RKO (cell line): ENCODE measurements around the gene NKD2.
"Not testable (repeated sequence)": the region's sequence is repeated elsewhere in the genome, so short reads cannot be mapped to it uniquely, and the experiment has no call there.

Experiments used
- DNase-seq: peaks from one replicate; pipeline ENCODE4 v3.0.0-alpha.2; 2016; ENCODE audit warnings: low spot score

The NKD2 gene

DNA sequence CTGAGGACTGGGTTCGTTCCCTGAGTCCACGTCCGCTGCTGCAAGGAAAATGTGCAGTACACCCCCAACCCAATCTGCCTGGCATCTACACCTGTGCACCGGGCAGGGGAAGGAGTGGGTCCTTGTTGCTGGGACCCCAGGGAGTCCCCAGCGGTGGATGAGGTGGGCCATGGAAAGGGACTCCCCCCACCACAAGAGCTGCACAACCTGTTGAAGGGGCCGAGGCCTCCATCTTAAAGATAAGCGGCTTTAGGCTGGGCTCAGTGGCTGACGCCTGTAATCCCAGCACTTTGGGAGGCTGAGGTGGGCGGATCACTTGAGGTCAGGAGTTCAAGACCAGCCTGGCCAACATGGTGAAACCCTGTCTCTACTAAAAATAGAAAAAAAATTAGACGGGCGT lies 7.8 kb upstream of the NKD2 start:
- DNase-seq: not testable (repeated sequence)

DNA sequence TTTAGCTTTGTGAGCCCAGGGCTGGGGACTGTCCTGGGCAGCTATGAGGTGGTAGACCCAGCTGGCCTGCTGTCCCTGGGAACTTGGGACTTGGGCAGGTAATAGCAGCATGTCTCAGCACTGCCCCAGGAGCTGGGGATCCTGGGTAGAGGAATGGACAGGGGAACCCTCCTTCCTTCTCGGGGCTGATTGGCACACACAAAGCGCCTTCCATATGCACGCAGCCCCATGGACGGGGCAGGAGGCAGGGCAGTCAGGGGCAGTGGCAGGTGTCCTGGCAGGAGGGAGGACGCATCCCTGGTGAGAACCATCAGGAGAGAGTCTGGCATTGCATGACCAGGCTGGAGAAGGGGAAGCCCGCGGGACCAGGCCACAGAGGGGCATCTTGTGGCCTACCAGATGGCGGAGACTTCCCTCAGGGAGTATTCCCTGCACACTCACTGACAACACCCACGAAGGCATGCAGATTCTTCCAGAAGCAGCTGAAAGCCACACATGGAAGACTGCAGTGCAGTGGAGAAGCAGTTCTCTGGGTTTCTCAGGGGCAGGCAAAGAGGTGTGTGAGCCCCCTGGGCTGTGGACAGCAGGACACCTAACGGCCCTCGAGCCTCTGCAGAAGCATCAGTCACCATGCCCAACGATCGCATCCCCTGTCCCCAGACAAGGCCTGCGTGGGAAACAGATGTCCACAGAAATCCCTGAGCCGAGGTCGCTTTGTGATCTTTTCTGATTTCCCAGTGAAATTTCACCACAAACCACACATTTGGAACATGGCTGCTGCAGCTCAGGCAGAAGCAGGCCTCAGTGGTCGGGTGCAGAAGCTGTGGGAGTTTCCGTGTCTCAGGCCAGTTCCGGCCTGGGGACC lies 7.0 kb upstream of the NKD2 start:
- no peak for DNase-seq

DNA sequence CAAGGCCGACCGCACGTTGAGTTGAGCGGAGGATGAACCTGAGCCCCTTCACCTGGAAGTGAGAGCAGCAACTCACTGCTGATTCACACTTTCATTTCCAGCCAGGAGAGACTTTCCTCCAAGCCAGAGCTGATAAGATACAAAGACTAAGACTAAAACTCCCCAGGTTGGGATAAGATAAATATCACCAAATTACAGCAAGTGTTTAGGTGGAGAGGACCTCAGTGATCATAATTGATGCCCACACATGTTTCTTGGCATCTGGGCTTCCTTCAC lies 6.4 kb upstream of the NKD2 start:
- DNase-seq: no peak

DNA sequence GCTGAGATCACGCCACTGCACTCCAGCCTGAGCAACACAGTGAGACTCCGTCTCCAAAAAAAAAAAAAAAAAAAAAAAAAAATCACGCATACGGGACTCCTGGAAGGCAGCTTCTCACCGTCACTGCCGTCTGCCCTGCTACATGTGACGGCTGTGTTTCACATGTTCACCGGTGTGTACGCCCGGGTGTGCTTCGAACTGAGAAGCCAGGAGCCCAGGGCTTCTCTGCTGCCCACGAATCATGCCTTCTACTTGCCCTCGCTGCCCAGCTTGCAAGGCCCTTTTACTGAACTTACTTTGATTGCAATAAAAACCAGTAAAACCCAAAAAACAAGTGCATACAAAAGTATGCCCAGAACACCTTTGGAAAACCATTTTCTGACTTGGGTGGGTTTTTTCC lies 5.8 kb upstream of the NKD2 start:
- no peak for DNase-seq

DNA sequence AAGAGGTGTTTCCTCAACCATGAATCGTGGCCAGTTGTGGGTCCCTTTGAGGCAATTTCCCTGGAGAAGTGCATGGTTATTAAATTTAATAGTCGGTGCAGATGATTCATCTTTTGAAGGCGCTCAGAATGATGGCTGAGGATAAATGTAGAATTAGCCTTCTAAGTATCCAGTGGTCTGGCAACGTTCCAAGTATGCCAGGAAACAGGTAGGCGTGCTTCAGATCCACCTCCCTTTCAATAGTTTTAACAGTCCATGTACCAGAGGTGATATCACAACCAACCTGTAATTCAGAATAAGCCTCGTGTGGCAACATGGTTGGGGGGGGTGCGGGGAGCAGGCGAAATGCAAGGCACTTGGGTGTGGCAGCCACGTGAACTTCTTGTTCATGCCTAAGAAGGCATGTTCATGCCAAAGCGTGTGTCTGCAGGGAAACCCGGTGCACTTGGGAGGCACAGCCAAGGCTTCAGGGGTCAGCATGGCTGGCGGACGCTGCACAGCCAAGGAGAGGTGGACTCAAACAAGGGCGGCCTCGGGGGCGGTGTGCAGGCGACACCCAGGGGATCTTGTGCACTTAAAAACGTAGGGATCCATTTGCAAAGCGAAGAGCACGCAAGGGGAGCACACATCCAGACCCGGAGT lies 5.2 kb upstream of the NKD2 start:
- DNase-seq: no peak

DNA sequence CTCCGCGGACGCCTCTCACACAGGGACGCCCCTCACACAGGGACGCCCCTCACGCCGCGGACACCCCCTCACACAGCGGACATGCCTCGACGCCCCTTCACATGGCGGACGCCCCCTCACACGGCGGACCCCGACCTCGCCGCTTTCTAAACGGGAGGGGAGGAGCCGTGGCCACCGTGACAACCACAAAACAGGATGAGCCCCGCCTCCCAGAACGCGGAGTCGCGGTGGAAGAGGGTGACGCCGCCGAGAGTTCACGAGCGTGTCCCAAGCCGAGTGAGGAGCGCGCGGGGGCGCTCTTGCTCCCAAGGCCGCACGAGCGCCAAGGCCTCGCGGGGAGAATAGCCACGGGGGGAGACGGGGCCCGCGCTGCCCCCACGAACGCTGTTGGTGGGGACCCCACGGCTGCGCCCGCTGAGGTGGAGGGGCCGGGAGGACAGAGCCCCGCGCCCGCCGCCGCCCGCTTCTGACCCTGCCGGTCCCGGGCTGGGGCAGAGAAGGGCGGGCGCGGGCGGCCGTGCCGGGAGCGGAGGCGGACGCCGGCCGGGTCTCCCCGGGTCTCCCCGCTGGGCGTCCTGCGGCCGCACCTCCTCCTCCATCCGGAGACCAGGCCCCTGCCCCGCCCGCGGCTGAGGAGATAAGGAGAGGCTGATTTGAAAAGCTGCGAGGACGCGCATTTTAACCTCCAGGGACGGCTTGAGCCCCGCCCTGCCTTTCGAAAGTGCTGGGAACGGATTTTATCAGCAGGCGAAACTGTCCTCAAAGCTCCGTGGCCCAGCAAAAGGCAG lies 3.9 kb upstream of the NKD2 start:
- DNase-seq: peak; percentile 16

DNA sequence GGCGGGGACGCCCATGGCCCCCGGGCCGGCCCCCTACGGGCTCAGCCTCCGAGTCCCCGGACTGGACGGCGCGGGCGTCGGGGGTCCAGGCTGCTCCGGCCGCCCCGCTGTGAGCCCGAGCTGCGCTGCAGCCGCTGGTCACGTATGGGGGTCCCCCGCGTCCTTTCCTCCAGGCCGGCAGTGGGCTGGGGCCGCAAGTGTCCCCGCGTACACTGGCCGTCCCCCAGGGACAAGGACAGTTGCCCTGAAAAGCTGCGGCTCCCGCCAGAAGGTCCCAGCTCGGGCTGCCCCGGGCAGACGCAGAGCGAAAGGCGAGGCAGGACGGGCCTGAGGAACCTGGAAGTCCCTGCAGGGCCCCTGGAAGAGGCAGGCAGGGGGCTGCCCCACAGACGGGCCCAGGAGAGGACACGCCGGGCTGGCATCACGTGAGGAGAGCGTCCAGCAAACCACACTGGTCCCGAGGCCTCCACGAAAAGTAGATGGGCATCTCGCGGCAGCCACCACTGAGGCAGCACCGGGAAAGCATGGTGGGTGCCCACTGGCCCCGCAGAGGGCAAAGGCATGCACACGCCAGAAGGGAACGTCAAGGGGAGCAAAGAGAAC lies 3.3 kb upstream of the NKD2 start:
- DNase-seq: no peak

DNA sequence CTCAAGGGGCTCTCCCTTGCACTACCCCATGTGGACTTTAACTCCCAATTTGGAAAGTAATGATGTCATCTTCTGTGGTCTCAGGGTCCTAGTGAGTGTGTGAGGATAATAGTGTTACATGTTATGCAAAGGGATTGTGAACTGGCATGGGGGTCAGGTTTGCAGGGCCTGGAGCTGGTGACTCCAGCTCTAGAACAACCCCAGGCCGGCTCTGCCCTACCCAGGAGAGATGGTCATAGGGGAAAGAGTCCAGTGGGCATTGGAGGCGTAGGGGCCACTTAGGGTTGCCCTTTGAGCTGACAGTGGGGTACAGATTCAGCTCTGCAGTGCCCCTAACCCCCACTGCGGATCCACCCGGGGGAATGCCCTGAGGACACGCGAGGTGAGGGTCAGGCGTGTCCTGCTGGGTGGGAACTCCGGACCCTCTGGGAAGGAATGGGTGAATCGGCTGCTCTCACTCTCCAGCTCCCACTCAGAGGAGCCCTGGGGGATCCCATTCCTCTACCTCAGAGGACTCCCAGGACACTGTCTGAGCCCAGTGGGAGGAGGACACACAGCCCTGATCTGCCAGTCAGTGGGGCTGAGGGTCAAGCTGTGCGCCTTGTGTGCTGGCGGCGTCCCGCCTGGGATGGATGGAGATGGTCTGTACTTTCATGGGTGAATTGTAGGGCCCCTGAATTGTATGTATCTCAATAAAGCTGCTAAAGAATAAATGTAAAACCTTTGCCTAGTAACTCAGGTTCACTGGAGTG lies 2.5 kb upstream of the NKD2 start:
- DNase-seq: no peak

DNA sequence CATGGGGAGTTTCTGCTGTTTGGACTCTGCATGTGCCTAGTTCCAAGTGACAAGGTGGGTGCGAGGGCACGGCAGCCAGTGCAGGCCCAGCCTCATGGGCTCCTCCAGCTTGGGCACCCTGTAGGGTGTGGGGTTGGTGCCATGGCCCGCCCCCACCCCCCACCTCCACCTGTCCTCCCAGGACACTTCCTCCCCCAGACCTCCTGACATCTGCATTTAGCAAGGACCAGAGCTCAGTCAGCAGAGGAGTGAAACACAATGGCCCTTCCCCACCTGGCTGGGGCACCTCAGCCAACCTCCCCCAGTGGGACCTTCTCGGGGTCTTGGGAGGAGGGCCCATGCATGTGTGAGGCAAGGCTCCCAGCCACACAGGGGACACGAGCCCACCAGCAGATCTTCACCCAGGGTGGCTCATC lies 1.9 kb upstream of the NKD2 start:
- no peak for DNase-seq

DNA sequence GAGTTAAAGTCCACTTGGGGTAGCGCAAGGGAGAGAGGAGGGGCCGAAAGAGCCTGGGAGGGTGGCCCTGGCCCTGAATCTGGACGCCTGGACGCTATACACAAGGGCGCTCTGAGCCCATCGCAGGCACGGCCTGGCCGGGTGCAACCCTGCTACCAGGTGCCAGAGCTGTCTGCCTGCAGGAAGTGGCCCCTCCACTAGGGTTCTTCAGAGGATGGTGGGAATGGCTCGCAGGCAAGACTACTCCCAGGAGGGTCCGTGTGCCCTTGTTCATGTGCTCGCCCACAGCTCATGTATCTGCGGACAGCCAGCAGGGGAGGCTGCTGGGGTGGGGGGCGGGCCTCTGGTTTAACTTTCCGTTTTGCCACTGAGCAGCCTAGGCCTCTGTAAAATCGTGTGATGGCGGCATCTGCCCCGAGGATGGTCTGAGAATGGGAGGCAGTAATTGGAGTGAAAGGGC lies 1.4 kb upstream of the NKD2 start:
- no peak for DNase-seq

DNA sequence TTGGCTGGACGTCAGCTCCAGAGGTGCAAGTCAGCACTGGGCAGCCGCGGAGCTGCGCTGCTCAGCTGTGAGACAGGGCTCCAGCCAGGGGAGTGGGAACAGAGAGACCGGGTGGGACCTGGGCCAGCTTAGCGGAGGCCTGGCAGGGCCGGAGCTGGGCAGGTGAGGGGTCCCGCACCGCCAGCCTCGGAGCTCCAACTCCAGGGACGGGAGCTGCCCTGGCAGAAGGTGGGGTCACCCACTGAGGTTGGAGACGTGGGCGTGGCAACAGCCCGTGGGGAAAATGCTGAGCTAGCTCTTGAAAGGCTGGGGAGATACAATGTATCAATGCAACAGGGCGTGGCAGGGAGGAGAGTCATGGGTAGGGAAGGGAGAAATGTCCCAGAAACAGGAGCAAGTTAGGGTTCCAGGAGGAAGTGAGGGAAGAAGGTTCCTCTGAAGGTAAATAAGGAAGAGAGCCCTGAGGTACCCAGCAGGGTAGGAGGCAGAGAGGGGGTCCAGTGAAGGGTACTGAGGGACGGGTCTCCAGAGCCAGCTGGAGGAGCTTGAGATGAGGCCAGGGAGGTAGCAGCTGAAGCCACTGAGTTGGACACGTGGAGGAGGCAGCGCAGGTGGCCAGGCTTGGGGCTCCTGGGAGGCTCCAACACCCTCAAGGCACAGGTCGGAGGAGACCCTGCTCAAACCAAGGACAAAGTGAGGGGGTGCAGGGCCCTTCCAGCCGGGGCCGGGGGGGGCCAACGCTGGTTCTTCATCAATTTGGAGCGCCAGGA lies 736 bp upstream of the NKD2 start:
- DNase-seq: no peak

DNA sequence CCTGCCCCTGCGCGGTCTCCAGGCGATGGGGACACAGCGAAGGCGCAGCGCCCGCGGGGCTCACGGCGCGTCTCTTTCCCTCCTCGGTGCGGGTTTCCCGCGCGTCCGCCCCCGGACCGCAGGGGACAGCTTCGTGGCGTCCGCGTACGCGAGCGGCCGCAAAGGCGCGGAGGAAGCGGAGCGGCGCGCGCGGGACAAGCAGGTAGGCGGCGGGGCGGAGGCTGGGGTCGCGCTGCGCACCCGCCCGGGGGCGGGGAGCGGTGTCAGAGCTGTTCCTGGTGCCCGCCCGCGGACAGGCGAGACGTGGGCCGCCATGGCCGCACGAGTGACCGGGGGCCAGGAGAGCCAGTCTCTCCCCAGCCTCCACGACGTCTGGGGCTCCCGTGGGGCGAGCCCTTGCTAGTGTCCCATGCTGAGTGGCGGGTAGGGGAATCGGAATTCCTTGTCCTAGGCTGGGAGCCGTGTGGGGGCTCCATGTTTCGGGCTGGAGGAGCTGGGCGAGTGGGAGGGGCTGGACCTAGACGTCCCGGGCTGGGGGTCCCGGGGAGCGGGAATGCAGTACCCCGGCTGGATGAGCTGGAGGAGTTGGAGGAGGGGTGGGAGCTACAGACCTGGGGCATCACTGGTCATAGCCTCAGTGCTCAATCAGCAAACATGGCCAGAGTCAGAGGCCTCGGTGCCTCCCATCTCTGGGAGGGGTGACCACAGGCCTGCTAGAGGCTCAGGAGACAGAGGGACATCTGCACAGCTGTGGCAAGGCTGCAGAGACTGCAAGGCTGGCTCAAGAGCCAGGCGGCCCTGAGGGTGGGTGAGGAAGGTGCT lies 968 bp downstream of the NKD2 start:
- no peak for DNase-seq

DNA sequence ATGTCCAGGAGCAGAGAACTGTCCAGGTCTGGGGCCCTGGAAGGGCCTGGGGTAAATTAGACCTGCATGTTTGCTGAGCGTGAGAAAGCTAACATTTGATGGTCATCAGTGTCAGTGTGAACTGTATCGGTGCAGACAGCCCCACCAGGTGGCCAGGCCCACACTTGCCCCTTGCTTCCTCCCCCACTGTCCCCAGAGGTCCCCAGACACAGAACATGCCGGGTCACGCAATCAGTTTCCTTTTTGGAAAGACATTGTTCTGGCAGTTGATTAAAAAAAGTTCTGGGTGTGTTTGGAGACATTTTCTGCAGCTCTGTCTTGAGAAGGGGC lies 1.5 kb downstream of the NKD2 start:
- DNase-seq: no peak

DNA sequence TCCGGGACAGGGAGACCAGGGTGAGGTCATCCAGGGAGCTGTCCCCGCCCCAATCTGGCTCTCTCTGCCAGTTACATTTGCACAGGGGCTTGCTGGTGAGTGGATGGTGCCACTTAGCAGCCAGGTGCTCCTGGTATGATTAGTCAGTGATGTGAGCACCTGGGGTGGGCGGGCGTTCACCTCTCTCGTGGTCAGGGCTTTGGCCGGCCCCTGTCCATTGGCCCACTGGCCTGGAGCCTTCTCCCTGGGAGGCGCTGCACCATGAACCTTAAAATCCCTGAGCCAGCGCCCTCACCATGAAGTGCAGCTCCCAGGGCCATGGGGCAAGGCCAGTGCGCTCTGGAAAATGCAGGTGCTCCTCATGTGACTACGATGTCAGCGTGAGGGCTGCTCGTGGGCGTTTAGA lies 2.0 kb downstream of the NKD2 start:
- no peak for DNase-seq

DNA sequence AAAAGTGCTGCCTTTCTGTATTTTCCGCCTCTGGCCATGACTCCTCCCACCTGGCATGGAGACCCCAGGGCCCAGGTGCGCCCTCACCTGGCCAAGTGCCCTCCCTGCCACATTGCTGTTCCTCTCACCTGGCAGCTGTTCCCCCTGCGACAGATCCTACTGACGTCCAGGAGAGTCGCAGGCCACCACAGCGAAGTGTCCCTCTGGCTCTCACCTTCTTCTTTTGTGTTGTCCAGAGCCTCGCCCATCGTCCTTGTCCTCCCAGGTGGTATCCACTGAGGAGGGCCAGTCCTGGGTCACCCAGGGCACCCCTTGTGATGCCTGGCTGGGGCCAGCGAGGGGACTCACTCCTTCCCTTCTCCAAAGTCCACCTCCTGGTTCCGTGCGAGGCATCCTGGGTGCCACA lies 2.6 kb downstream of the NKD2 start:
- no peak for DNase-seq

DNA sequence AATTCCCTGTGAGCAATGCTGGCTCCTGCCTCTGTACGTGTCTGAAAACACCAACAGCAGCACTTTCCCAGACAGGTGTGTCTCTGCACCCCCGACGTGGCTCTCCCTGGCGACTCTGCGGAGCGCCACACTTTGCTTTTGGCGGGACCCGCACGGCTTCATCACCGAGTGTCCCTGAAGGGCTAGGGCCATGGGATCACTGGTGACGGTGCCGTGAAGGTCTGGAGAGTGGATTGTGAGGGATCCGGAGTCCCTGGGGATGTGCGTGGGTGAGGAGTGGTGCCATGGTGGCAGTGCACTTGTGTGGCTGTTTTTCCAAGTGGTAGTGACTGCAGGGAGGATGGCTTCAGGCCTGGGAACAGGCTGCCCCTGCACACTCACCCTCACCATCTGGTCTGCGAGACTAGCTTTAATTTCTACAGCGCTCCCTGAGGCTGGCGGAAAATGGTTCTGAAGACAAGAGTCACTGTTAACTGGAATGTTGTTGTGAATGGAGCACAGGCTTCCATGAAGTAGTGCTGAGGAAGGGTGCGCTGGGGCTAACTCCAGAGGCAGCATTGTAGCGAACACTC lies 3.2 kb downstream of the NKD2 start:
- no peak for DNase-seq

DNA sequence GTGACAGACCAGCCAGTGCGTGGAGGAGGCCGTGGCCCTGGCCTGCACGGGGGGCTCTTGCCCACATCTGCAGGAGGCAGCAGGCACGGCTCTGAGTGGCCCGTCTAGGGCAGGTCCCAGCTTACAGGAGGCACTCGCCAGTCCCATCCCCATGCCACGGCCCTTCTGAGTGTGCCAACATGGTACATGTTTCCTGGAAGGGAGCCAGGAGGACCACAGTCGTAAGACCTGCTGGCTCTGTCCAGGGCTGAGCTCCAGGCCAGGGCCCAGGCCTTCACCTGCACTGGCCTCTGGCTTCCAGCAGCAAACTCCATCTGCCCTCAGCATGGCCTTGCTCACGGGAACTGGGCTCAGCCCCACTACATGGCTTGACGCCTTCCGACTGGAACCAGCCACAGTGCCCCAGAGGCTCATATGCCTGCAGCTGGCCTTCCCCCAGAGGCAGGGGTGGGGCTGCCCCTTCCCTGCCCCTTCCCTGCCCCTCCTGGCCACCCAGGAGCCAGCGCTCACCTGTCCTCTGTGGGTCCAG lies 3.8 kb downstream of the NKD2 start:
- DNase-seq: no peak

DNA sequence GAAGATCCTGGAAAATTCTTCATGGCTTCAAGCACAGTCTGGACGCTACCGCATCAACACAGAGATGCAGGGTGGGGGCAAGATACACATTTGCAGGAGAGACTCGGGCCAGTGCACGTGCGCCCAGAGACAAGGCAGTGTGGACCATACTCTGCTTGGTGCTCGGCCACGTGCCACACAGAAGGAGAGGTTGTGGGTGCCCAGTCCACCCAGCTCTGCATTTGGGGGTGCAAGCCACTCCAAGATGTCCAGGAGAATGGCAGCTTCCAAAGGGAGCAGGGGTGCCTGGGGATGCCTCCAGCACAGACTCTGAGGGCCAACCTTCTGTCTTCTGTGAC lies 4.3 kb downstream of the NKD2 start:
- DNase-seq: no peak

DNA sequence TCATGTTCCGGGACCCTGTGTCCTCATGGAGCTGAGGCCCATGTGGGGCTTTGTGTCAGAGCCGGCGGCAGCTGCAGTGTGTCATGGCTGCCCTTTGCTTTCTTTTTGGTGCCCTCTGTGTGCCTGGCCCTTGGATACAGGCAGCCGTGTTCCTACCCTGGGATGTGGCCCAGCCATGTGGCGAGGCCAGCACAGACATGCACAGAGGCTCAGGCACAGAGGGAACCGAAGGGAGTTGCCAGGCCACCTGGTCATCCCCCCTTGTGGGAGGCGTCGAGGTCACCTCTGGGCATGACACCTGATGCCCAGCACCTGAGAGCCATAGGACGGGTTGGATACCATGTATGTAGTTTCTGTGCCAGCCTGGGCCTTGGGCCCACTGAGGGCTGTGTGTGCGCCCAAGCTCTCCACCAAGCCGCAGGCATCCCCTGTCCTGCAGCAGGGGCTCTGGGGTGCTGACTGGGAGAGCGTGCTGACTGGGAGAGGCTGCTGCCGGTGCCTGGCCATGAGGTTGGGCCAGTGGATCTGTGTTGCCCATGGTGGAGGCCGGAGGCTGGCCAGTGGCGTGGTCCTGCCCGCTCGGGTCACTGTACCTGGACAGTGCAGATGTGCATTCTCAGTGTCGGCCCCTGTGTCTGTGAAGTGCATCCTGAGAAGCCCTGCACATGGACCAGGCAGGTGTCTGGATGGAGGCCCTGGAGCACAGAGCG lies 4.8 kb downstream of the NKD2 start:
- no peak for DNase-seq
